ENCODE measurements around the gene PHEX.

The PHEX gene

DNA sequence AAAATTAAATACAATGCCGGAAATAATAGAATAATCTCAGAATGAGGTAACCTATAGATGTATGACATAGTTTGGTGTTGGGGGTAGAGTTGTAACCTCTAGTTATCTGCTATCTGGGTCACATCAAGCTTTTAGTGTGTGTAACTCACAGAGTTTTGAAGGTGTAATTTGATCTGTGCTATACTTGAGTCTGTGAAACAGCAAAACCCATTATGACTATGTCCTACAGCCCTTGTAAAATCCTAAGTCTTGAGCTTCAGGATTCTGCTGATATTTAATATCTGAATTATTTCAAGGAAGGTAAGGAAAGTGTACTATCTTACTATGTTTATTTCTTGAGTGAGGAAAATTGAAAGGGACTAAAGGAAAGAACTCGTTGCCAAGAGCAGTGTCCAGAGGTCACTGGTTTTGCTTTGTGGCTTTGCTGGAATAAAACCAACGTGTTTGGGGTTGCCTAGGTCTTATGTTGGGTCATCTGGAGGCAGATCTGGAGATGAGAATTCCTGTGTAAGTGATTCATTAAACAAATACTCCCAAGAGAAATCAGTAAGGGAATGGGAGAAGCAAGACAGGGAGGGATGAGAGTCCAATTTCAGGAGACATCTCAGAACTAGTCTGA lies 132.8 kb downstream of the PHEX start:
- TF ChIP-seq ZBTB7A (IDR thresholded peaks at IDR 0.05; ENCODE audit: low read depth), result no peak
- TF ChIP-seq TEAD4 (IDR thresholded peaks at IDR 0.05), result no peak
- no peak for TF ChIP-seq CEBPB (IDR thresholded peaks at IDR 0.05)
- TF ChIP-seq REST (IDR thresholded peaks at IDR 0.05; ENCODE audit: low read depth), result no peak
- TF ChIP-seq, protein P1, sequence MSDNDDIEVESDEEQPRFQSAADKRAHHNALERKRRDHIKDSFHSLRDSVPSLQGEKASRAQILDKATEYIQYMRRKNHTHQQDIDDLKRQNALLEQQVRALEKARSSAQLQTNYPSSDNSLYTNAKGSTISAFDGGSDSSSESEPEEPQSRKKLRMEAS (IDR thresholded peaks at IDR 0.05), result no peak
- no peak for TF ChIP-seq TCF12 (IDR thresholded peaks at IDR 0.05; ENCODE audit: low read depth)
- no peak for TF ChIP-seq NFIC (IDR thresholded peaks at IDR 0.05)

DNA sequence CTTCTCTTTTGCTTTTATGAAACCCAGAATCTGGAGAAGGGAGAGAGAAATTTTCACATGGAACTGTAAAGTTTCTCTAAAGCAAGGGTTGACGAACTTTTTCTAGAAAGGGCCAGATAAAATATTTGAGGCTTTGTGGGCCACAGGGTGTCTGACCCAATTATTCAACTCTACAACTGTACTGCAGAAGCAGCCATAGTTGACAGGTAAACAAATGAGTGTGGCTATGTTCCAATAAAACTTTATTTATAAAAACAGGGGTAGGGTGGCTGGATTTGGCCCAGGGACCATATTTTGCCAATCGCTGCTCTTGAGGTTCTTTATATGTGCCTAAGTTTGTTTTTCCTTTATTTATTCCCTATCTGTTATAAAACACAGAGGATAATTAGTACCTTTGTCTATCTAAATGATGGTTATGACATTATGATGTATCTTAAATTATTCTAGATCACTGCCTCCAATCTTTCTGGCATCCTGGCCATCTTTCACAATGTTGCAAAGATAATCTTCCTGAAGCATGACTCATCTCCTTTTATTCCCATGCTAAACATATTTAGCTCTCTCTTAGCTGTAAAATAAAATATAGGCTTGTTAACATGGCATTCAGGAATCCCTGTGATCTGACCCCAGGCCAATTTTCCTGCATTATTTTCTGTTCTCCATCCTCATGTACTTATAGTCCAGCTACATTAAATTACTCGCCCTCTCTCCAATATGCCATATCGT lies 133.8 kb downstream of the PHEX start:
- TF ChIP-seq, protein P1 (IDR thresholded peaks at IDR 0.05), result no peak
- TF ChIP-seq EP300 (IDR thresholded peaks at IDR 0.05; ENCODE audit: borderline replicate concordance), result no peak
- TF ChIP-seq CREB1 (IDR thresholded peaks at IDR 0.05; ENCODE audit: low read depth), result no peak
- TF ChIP-seq EGR1 (IDR thresholded peaks at IDR 0.05), result no peak
- no peak for TF ChIP-seq YY1 (IDR thresholded peaks at IDR 0.05; ENCODE audit: low read depth)
- TF ChIP-seq USF1 (IDR thresholded peaks at IDR 0.05), result no peak
- TF ChIP-seq REST (IDR thresholded peaks at IDR 0.05; ENCODE audit: low read depth), result no peak
- no peak for TF ChIP-seq CEBPB (IDR thresholded peaks at IDR 0.05)
- TF ChIP-seq ZBTB7A (IDR thresholded peaks at IDR 0.05; ENCODE audit: low read depth), result no peak
- no peak for TF ChIP-seq TCF12 (IDR thresholded peaks at IDR 0.05; ENCODE audit: low read depth)
- no peak for TF ChIP-seq RAD21 (IDR thresholded peaks at IDR 0.05; ENCODE audit: low read depth)
- no peak for TF ChIP-seq TEAD4 (IDR thresholded peaks at IDR 0.05)
- TF ChIP-seq FOXM1 (IDR thresholded peaks at IDR 0.05; ENCODE audit: borderline replicate concordance, low read depth), result no peak
- no peak for TF ChIP-seq TAF1 (IDR thresholded peaks at IDR 0.05; ENCODE audit: low read depth)
- TF ChIP-seq NFIC (IDR thresholded peaks at IDR 0.05), result no peak

DNA sequence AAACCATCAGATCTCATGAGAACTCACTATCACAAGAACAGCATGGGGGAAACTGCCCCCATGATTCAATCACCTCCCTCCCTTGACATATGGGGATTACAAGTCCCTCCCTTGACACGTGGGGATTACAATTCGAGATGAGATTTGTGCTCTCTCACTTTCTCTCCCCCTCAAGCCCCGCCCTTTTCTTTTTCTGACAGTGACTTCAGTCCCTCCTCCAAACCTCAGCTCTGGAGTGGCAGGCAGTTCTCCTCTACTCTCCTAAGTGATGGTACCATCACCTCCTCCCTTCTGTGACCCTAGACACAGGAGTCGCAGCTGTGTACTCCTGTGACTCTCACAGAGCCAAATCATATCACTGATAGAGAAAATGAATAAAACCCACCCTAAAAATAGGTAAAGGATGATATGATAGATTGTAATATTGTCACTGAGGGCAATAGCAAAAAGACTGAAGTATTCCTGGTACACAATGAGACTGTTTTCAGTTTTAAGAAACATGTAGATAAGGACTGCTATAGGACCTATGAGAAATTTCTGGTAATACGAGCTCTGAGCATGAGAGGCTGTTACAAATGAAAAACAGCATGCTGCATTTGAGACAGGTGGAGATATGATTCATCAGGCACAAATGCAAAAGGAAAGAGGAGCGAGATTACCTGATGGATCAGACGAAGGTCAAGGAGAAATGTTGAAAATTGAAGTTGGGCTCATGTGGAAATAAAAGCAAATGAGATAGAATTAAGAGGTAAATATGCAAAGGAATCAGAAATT lies 139.3 kb downstream of the PHEX start:
- TF ChIP-seq CREB1 (IDR thresholded peaks at IDR 0.05; ENCODE audit: low read depth), result no peak
- TF ChIP-seq ZBTB7A (IDR thresholded peaks at IDR 0.05; ENCODE audit: low read depth), result no peak
- TF ChIP-seq FOXM1 (IDR thresholded peaks at IDR 0.05; ENCODE audit: borderline replicate concordance, low read depth), result no peak

DNA sequence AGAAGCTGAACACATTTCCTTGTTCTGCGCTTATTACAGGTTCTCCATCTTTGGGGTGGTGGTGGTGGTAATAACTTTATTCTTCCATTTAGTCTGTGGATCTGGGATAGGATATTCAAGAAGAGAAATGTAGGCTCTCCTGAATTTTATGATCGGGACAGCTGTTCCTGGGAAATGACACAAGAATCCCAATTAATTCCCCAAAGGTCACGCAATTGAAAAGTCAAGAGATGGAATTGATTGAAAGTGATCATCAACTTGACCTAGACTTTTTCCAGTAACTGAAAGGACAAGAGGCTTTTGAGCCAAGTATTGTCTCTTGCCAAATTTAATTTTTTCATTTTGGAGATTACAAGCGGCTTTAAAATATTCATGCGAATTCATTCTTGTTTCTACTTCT lies 141.8 kb downstream of the PHEX start:
- no peak for TF ChIP-seq YY1 (IDR thresholded peaks at IDR 0.05; ENCODE audit: low read depth)
- no peak for TF ChIP-seq TCF12 (IDR thresholded peaks at IDR 0.05; ENCODE audit: low read depth)
- no peak for TF ChIP-seq CEBPB (IDR thresholded peaks at IDR 0.05)
- no peak for TF ChIP-seq RAD21 (IDR thresholded peaks at IDR 0.05; ENCODE audit: low read depth)
- TF ChIP-seq ZBTB7A (IDR thresholded peaks at IDR 0.05; ENCODE audit: low read depth), result no peak
- no peak for TF ChIP-seq EGR1 (IDR thresholded peaks at IDR 0.05)
- TF ChIP-seq, protein P1 (IDR thresholded peaks at IDR 0.05), result no peak
- TF ChIP-seq REST (IDR thresholded peaks at IDR 0.05; ENCODE audit: low read depth), result no peak
- no peak for TF ChIP-seq TAF1 (IDR thresholded peaks at IDR 0.05; ENCODE audit: low read depth)
- TF ChIP-seq NFIC (IDR thresholded peaks at IDR 0.05), result no peak
- TF ChIP-seq CREB1 (IDR thresholded peaks at IDR 0.05; ENCODE audit: low read depth), result no peak
- TF ChIP-seq FOXM1 (IDR thresholded peaks at IDR 0.05; ENCODE audit: borderline replicate concordance, low read depth), result no peak
- no peak for TF ChIP-seq TEAD4 (IDR thresholded peaks at IDR 0.05)
- TF ChIP-seq EP300 (IDR thresholded peaks at IDR 0.05; ENCODE audit: borderline replicate concordance), result no peak
- no peak for TF ChIP-seq USF1 (IDR thresholded peaks at IDR 0.05)

All from Ishikawa (cell line).